Mesenchymal stem cell (in vitro differentiated cells and primary cell): ENCODE data around the gene PIGQ.

Experiments
- DNase-seq: peaks from one replicate; pipeline ENCODE4 v3.0.0-alpha.2; 2013
- H2AFZ ChIP-seq: one replicate; pipeline ENCODE4 v1.6.1; 2013; ENCODE audit warnings: low read depth, mild to moderate bottlenecking, control low read depth, inconsistent platforms, low read length, moderate library complexity
- H2AK5ac ChIP-seq: 2 replicates; pipeline ENCODE4 v1.6.1; 2013; ENCODE audit warnings: low read length, moderate library complexity, mild to moderate bottlenecking, inconsistent platforms; ENCODE audit not compliant: severe bottlenecking
- H2BK120ac ChIP-seq: one replicate; pipeline ENCODE4 v1.6.1; 2013; ENCODE audit warnings: low read depth, mild to moderate bottlenecking, inconsistent platforms, low read length, moderate library complexity
- H2BK12ac ChIP-seq, 2 experiments: one replicate each; pipeline ENCODE4 v1.6.1; 2013; ENCODE audit warnings: inconsistent platforms in 2 of 2, low read length in 2 of 2, mild to moderate bottlenecking in 2 of 2, moderate library complexity in 2 of 2, control low read depth in 1 of 2
- H2BK15ac ChIP-seq: one replicate; pipeline ENCODE4 v1.6.1; 2013; ENCODE audit warnings: mild to moderate bottlenecking, low read depth, inconsistent platforms; ENCODE audit not compliant: poor library complexity, severe bottlenecking
- H2BK5ac ChIP-seq: 2 replicates; pipeline ENCODE4 v1.6.1; 2013; ENCODE audit warnings: low read depth, mild to moderate bottlenecking, low read length, control low read depth, inconsistent platforms; ENCODE audit not compliant: poor library complexity, severe bottlenecking
- H3K14ac ChIP-seq, 2 experiments: one replicate each; pipeline ENCODE4 v1.6.1; 2013; ENCODE audit warnings: inconsistent platforms in 2 of 2, low read length in 2 of 2, control low read depth in 1 of 2, mild to moderate bottlenecking in 1 of 2, moderate library complexity in 1 of 2
- H3K18ac ChIP-seq, 2 experiments: one replicate each; pipeline ENCODE4 v1.6.1; 2013; ENCODE audit warnings: inconsistent platforms in 2 of 2, low read length in 2 of 2, control low read depth in 1 of 2, low read depth in 1 of 2, mild to moderate bottlenecking in 1 of 2
- H3K23ac ChIP-seq, 2 experiments: one replicate each; pipeline ENCODE4 v1.6.1; 2013; ENCODE audit warnings: inconsistent platforms in 2 of 2, low read length in 2 of 2, mild to moderate bottlenecking in 2 of 2, moderate library complexity in 2 of 2, control low read depth in 1 of 2
- H3K27ac ChIP-seq: 2 replicates; pipeline ENCODE4 v1.5.1; 2013; ENCODE audit warnings: mild to moderate bottlenecking, moderate library complexity, low read length, control low read depth, inconsistent platforms; ENCODE audit not compliant: poor library complexity, severe bottlenecking
- H3K27me3 ChIP-seq, 2 experiments: 2 replicates each; pipeline versions ENCODE4 v1.6.1 to v1.7.0; 2013; ENCODE audit warnings: low read length in 2 of 2, mild to moderate bottlenecking in 2 of 2, moderate library complexity in 2 of 2, control low read depth in 1 of 2, inconsistent platforms in 1 of 2; ENCODE audit not compliant: control insufficient read depth in 1 of 2, insufficient read depth in 1 of 2
- H3K36me3 ChIP-seq, 2 experiments: 2 replicates each; pipeline versions ENCODE4 v1.6.1 to v1.7.0; 2013; ENCODE audit warnings: low read length in 2 of 2, control low read depth in 1 of 2, inconsistent platforms in 1 of 2, low read depth in 1 of 2, mild to moderate bottlenecking in 1 of 2; ENCODE audit not compliant: insufficient read depth in 2 of 2, control insufficient read depth in 1 of 2
- H3K4ac ChIP-seq, 2 experiments: one replicate each; pipeline ENCODE4 v1.6.1; 2013; ENCODE audit warnings: inconsistent platforms in 2 of 2, low read length in 2 of 2, mild to moderate bottlenecking in 2 of 2, moderate library complexity in 2 of 2, control low read depth in 1 of 2, low read depth in 1 of 2
- H3K4me1 ChIP-seq: 2 replicates; pipeline ENCODE4 v1.6.1; 2013; ENCODE audit warnings: low read depth, low read length, control low read depth; ENCODE audit not compliant: control insufficient read depth, insufficient read depth
- H3K4me2 ChIP-seq: 2 replicates; pipeline ENCODE4 v1.6.1; 2013; ENCODE audit warnings: low read length, mild to moderate bottlenecking, inconsistent platforms; ENCODE audit not compliant: poor library complexity, severe bottlenecking
- H3K4me3 ChIP-seq, 2 experiments: 2 replicates each; pipeline versions ENCODE4 v1.5.1 to v1.7.0; 2013; ENCODE audit warnings: low read length in 2 of 2, mild to moderate bottlenecking in 2 of 2, control low read depth in 1 of 2, low read depth in 1 of 2; ENCODE audit not compliant: insufficient read depth in 1 of 2
- H3K79me1 ChIP-seq: replicated peaks from 2 replicates; pipeline ENCODE4 v1.6.1; 2013; ENCODE audit warnings: mild to moderate bottlenecking, control low read depth, low read length, inconsistent platforms; ENCODE audit not compliant: poor library complexity, severe bottlenecking
- H3K9ac ChIP-seq: 2 replicates; pipeline ENCODE4 v1.7.0; 2013; ENCODE audit warnings: mild to moderate bottlenecking, low read length, moderate library complexity
- H3K9me3 ChIP-seq: 2 replicates; pipeline ENCODE4 v1.7.0; 2013; ENCODE audit warnings: mild to moderate bottlenecking, low read length; ENCODE audit not compliant: control insufficient read depth
- H4K8ac ChIP-seq: one replicate; pipeline ENCODE4 v1.6.1; 2013; ENCODE audit warnings: inconsistent platforms, mild to moderate bottlenecking, low read length, moderate library complexity
- H4K91ac ChIP-seq: one replicate; pipeline ENCODE4 v1.6.1; 2013; ENCODE audit warnings: mild to moderate bottlenecking, low read length, inconsistent platforms
- WGBS: methylation state at CpG from one replicate; pipeline ENCODE4 v1.1.7; 2013; ENCODE audit warnings: mixed read lengths; 5-methylcytosine and 5-hydroxymethylcytosine counted together

PIGQ gene

GRCh38 chr16:591892-592517, 22.2 kb downstream of the PIGQ start:
- Histone ChIP-seq H3K23ac (no peak overlapping the region), H3K79me1 (peaks cover 49% of the 10 kb centered on the region), H2AK5ac (no peak overlapping the region), H3K4me1 (peaks cover 51% of the 10 kb centered on the region), H3K9ac (no peak overlapping the region), H2BK5ac (no peak overlapping the region), H3K27ac (no peak overlapping the region), H3K18ac (no peak overlapping the region), H3K14ac (no peak overlapping the region), H4K8ac (no peak overlapping the region), H3K4me3 (no peak overlapping the region), H2BK15ac (no peak overlapping the region), H3K36me3 (peaks cover 0 to 28% of the 10 kb centered on the region in 2 experiments), H4K91ac (peak overlapping the region; percentile 19), H2BK120ac (no peak overlapping the region), H2BK12ac (no peak overlapping the region), H3K4ac (no peak overlapping the region), H3K27me3 (no peaks in the 10 kb centered on the region), H3K9me3 (no peaks in the 10 kb centered on the region), H3K4me2 (no peak overlapping the region), H2AFZ (no peak overlapping the region)
- WGBS: 95% methylated on average over 15 of the region's 15 CpGs
- no peak for DNase-seq

GRCh38 chr16:592518-593306, 22.9 kb downstream of the PIGQ start:
- no peak overlapping the region for H2BK120ac ChIP-seq
- H2BK5ac ChIP-seq: no peak overlapping the region
- no peak overlapping the region for H2BK15ac ChIP-seq
- H3K36me3 ChIP-seq: peaks cover 0 to 29% of the 10 kb centered on the region in 2 experiments
- H3K27ac ChIP-seq: no peak overlapping the region
- H2BK12ac ChIP-seq: no peak overlapping the region
- no peak overlapping the region for H3K14ac ChIP-seq
- no peak overlapping the region for H2AK5ac ChIP-seq
- H3K4ac ChIP-seq: no peak overlapping the region
- H4K8ac ChIP-seq: no peak overlapping the region
- DNase-seq: peak; percentile 61
- no peaks in the 10 kb centered on the region for H3K9me3 ChIP-seq
- no peak overlapping the region for H3K9ac ChIP-seq
- H3K23ac ChIP-seq: no peak overlapping the region
- no peak overlapping the region for H3K18ac ChIP-seq
- no peak overlapping the region for H3K4me2 ChIP-seq
- no peaks in the 10 kb centered on the region for H3K27me3 ChIP-seq
- no peak overlapping the region for H2AFZ ChIP-seq
- H3K4me3 ChIP-seq: no peak overlapping the region
- WGBS: 92% methylated on average over 24 of the region's 24 CpGs
- H4K91ac ChIP-seq: peak overlapping the region; percentile 19
- peaks cover 51% of the 10 kb centered on the region for H3K79me1 ChIP-seq
- peaks cover 45% of the 10 kb centered on the region for H3K4me1 ChIP-seq

- peaks cover 45% of the 10 kb centered on the region for H3K79me1 ChIP-seq
- H3K27me3 ChIP-seq: no peaks in the 10 kb centered on the region
- no peak overlapping the region for H2BK120ac ChIP-seq
- H4K8ac ChIP-seq: no peak overlapping the region
- H3K23ac ChIP-seq: no peak overlapping the region
- H3K9me3 ChIP-seq: no peaks in the 10 kb centered on the region
- H3K36me3 ChIP-seq: peaks cover 0 to 29% of the 10 kb centered on the region in 2 experiments
- no peak overlapping the region for H3K4me3 ChIP-seq
- no peak overlapping the region for H2BK5ac ChIP-seq
- no peak overlapping the region for H3K14ac ChIP-seq
- no peak overlapping the region for H3K18ac ChIP-seq
- no peak overlapping the region for H3K9ac ChIP-seq
- H3K4me2 ChIP-seq: no peak overlapping the region
- DNase-seq: no peak
- no peak overlapping the region for H2AFZ ChIP-seq
- H3K4me1 ChIP-seq: peaks cover 38% of the 10 kb centered on the region
- no peak overlapping the region for H2AK5ac ChIP-seq
- no peak overlapping the region for H3K27ac ChIP-seq
- H4K91ac ChIP-seq: no peak overlapping the region
- H3K4ac ChIP-seq: no peak overlapping the region
- no peak overlapping the region for H2BK15ac ChIP-seq
- WGBS: 95% methylated on average over 9 of the region's 9 CpGs
- H2BK12ac ChIP-seq: no peak overlapping the region
Observed at GRCh38 chr16:593406-593805, 23.6 kb downstream of the PIGQ start.

GRCh38 chr16:593807-594206, 24.0 kb downstream of the PIGQ start:
- Histone ChIP-seq H3K36me3 (peaks cover 0 to 33% of the 10 kb centered on the region in 2 experiments), H3K4me1 (peaks cover 36% of the 10 kb centered on the region), H2BK5ac (no peak overlapping the region), H3K4me3 (no peak overlapping the region), H3K27me3 (no peaks in the 10 kb centered on the region), H3K4ac (no peak overlapping the region), H3K4me2 (no peak overlapping the region), H4K91ac (no peak overlapping the region), H3K14ac (no peak overlapping the region), H3K23ac (no peak overlapping the region), H3K9ac (no peak overlapping the region), H4K8ac (no peak overlapping the region), H3K18ac (no peak overlapping the region), H2BK15ac (no peak overlapping the region), H3K9me3 (no peaks in the 10 kb centered on the region), H2BK120ac (no peak overlapping the region), H3K79me1 (peaks cover 44% of the 10 kb centered on the region), H2AFZ (no peak overlapping the region), H3K27ac (no peak overlapping the region), H2AK5ac (no peak overlapping the region), H2BK12ac (no peak overlapping the region)
- 97% methylated on average over 16 of the region's 16 CpGs for WGBS
- no peak for DNase-seq
